Brain microvascular endothelial cell (primary cell): Measurements from ENCODE around the gene SLC22A14.
"Not testable (repeated sequence)": the region's sequence is repeated elsewhere in the genome, so short reads cannot be mapped to it uniquely, and the experiment has no call there.

Experiments used
- DNase-seq: peaks from one replicate; pipeline ENCODE4 v3.0.0-alpha.2; 2020
- H3K27ac ChIP-seq: fragments of 250-450 bp; sonication (Bioruptor Pico); 2 replicates; pipeline ENCODE4 v1.5.1; 2020; ENCODE audit warnings: mild to moderate bottlenecking, moderate library complexity
- H3K27me3 ChIP-seq: fragments of 250-450 bp; sonication (Bioruptor Pico); replicated peaks from 2 replicates; pipeline ENCODE4 v1.5.1; 2020; ENCODE audit warnings: mild to moderate bottlenecking
- H3K36me3 ChIP-seq: fragments of 250-450 bp; sonication (Bioruptor Pico); replicated peaks from 2 replicates; pipeline ENCODE4 v1.5.1; 2020; ENCODE audit warnings: mild to moderate bottlenecking
- H3K4me3 ChIP-seq: 2 replicates; pipeline ENCODE4 v1.5.1; 2011; ENCODE audit warnings: low read depth, mild to moderate bottlenecking, control low read depth, low read length, moderate library complexity
- CTCF ChIP-seq: IDR thresholded peaks from 2 replicates; pipeline ENCODE4 v1.5.1; 2011; ENCODE audit warnings: low read depth, mild to moderate bottlenecking, moderate library complexity, low read length, control low read depth, inconsistent platforms; ENCODE audit errors: missing control alignments
- in situ Hi-C: cut with HindIII; loops from 2 replicates; pipeline ENCODE4 v1.10.0; 2017; ENCODE audit warnings: low sequenced_read_pairs, low pct_ligation_motif_present

The SLC22A14 gene

GRCh38 chr3:38281895-38282686 lies at the start of gene SLC22A14:
Gene SLC22A14, plus strand, starts transcription at chr3:38282294. Its CDS starts 23,733 bp downstream, at chr3:38306027.
- Histone ChIP-seq H3K27ac (no peak within 1 kb of the TSS), H3K27me3 (no peaks in the 10 kb centered on the region), H3K4me3 (no peak within 1 kb of the TSS), H3K36me3 (no peaks in the 10 kb centered on the region)
- no peak for DNase-seq
- peak; percentile 40 for TF ChIP-seq CTCF
- in situ Hi-C loops, result no loop called here

- Histone ChIP-seq H3K36me3 (peaks cover 16% of the 10 kb centered on the region), H3K4me3 (no peak overlapping the region), H3K27me3 (no peaks in the 10 kb centered on the region), H3K27ac (no peak overlapping the region)
- in situ Hi-C loops, result no loop called here
- no peak for TF ChIP-seq CTCF
- DNase-seq, result no peak
Observed at GRCh38 chr3:38232701-38233100, 49.4 kb upstream of the SLC22A14 start.

- Histone ChIP-seq H3K4me3 (no peak overlapping the region), H3K36me3 (peaks cover 19% of the 10 kb centered on the region), H3K27me3 (no peaks in the 10 kb centered on the region), H3K27ac (no peak overlapping the region)
- DNase-seq, result no peak
- in situ Hi-C loops, result no loop called here
- TF ChIP-seq CTCF, result no peak
Observed at GRCh38 chr3:38235466-38235865, 46.6 kb upstream of the SLC22A14 start.

GRCh38 chr3:38238416-38239008 lies 43.6 kb upstream of the SLC22A14 start:
- H3K36me3 ChIP-seq, result peaks cover 19% of the 10 kb centered on the region
- no peak overlapping the region for H3K4me3 ChIP-seq
- no peak for DNase-seq
- TF ChIP-seq CTCF, result no peak
- in situ Hi-C loops, result no loop called here
- H3K27ac ChIP-seq, result no peak overlapping the region
- no peaks in the 10 kb centered on the region for H3K27me3 ChIP-seq

- peaks cover 16% of the 10 kb centered on the region for H3K36me3 ChIP-seq
- in situ Hi-C loops, H3K27ac ChIP-seq, H3K4me3 ChIP-seq, H3K27me3 ChIP-seq, DNase-seq: not testable (repeated sequence)
Observed at GRCh38 chr3:38242812-38243211, 39.3 kb upstream of the SLC22A14 start.

- Histone ChIP-seq H3K27ac (no peak overlapping the region), H3K4me3 (no peak overlapping the region), H3K27me3 (no peaks in the 10 kb centered on the region), H3K36me3 (peaks cover 22% of the 10 kb centered on the region)
- in situ Hi-C loops, result no loop called here
- no peak for DNase-seq
- TF ChIP-seq CTCF, result no peak
Observed at GRCh38 chr3:38245930-38246329, 36.2 kb upstream of the SLC22A14 start.
